Rectal smooth muscle tissue (tissue), 1 donor: Measurements from ENCODE around the gene MRM3.
"Not testable (repeated sequence)": the region's sequence is repeated elsewhere in the genome, so short reads cannot be mapped to it uniquely, and the experiment has no call there.

Experiments used
- H3K27ac ChIP-seq: one replicate; pipeline ENCODE4 v1.7.0; 2013; ENCODE audit warnings: low read depth, low read length, inconsistent platforms
- H3K27me3 ChIP-seq: one replicate; pipeline ENCODE4 v1.7.0; 2013; ENCODE audit warnings: low read length; ENCODE audit not compliant: control insufficient read depth, insufficient read depth
- H3K36me3 ChIP-seq: one replicate; pipeline ENCODE4 v1.7.0; 2013; ENCODE audit warnings: low read length; ENCODE audit not compliant: control insufficient read depth, insufficient read depth
- H3K4me1 ChIP-seq: one replicate; pipeline ENCODE4 v1.7.0; 2013; ENCODE audit warnings: low read length; ENCODE audit not compliant: control insufficient read depth, insufficient read depth
- H3K4me3 ChIP-seq: one replicate; pipeline ENCODE4 v1.7.0; 2013; ENCODE audit warnings: low read length
- H3K9ac ChIP-seq: one replicate; pipeline ENCODE4 v1.7.0; 2013; ENCODE audit warnings: low read length

MRM3 gene

DNA sequence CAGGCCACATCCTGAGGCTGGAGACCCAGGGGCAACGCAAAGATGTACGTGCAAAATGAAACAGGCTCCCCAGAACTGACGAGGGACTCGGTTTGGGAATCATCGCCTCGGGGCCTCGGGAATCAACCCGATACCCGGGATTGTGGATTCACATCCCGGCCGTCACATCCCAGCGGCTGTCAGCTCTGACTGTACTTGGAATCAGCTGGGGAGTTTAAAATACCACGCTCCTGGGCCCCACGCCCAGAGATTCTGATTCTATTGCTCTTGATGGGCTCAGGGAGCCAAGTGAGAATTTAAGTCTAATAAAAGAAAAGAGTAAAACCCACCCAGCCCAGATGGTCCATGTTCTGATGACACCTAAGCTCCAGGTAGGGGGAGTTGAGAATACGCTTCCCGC lies 42.2 kb downstream of the MRM3 start:
- Histone ChIP-seq H3K9ac (no peak overlapping the region), H3K36me3 (peaks cover 6% of the 10 kb centered on the region), H3K27me3 (no peaks in the 10 kb centered on the region), H3K4me1 (no peaks in the 10 kb centered on the region), H3K4me3 (no peak overlapping the region), H3K27ac (no peak overlapping the region)

DNA sequence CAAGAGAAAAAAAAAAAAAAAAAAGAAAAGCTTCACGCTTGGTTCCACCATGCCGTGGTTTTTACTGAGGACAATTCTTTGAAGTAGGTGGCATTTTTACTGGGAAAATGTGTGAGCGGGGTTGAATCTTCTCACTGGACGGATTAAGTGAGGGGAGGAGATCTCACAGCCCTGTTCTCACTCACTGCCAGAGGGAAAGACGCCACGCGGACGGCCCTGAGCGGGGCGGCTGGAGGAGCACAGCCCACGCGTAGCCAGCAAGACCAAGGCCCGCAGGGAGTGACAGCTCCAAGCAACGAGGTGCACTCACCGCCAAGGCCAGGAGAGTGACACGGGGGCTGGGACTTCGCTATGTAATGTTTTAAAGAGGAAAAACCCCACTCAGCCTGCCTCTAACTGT lies 43.1 kb downstream of the MRM3 start:
- H3K27me3 ChIP-seq: no peaks in the 10 kb centered on the region
- no peak overlapping the region for H3K27ac ChIP-seq
- H3K4me1 ChIP-seq: no peaks in the 10 kb centered on the region
- H3K4me3 ChIP-seq: no peak overlapping the region
- no peak overlapping the region for H3K9ac ChIP-seq
- H3K36me3 ChIP-seq: peaks cover 6% of the 10 kb centered on the region

DNA sequence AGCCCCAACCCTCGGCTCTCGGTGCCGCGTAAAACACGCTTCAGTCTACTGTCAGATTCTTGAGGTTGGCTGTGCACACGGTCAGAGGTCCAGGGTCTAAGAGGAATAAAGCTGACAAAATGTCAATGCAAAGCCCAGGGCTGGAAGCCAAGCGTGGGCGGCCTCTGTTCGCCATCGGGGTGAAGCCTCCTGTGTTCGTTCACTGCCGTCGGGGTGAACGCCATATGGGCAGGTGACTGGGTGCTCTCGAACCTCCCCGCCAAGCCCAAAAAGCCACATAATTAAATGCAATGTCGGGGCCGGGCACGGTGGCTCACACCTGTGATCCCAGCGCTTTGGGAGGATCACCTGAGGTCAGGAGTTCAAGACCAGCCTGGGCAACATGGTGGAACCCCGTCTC lies 44.6 kb downstream of the MRM3 start:
- Histone ChIP-seq H3K9ac (no peak overlapping the region), H3K4me3 (no peak overlapping the region), H3K36me3 (peaks cover 6% of the 10 kb centered on the region), H3K27ac (no peak overlapping the region), H3K27me3 (no peaks in the 10 kb centered on the region), H3K4me1 (no peaks in the 10 kb centered on the region)

DNA sequence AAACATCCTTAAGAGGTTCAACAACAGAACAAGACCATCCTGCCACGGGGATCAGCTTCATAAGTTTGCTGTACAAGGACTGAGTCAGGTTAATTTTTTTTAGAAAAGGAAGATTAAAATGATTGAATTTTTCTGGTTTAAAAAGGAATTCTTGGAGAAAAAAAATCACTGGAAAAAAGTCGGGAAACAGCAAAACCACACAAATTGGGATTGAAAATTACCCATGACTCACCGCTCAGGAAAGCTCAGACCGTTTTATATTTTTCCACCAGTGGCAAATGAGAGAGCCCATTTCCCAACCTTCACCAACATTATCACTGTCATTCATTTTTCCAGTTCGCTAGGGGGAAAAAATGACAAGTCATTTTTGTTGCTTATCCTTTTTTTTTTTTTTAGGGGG lies 46.6 kb downstream of the MRM3 start:
- peaks cover 6% of the 10 kb centered on the region for H3K36me3 ChIP-seq
- H3K9ac ChIP-seq: no peak overlapping the region
- H3K4me1 ChIP-seq: no peaks in the 10 kb centered on the region
- H3K27me3 ChIP-seq: no peaks in the 10 kb centered on the region
- no peak overlapping the region for H3K4me3 ChIP-seq
- no peak overlapping the region for H3K27ac ChIP-seq

DNA sequence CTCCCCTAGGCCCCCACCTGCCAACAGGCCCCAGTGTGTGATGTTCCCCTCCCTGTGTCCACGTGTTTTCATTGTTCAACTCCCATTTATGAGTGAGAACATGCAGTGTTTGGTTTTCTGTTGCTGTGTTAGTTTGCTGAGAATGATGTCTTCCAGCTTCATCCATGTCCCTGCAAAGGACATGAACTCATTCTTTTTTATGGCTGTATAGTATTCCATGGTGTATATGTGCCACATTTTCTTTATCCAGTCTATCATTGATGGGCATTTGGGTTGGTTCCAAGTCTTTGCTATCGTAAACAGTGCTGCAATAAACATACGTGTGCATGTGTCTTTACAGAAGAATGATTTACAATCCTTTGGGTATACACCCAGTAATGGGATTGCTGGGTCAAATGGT lies 47.5 kb downstream of the MRM3 start:
- not testable (repeated sequence) for H3K27ac ChIP-seq, H3K27me3 ChIP-seq, H3K9ac ChIP-seq, H3K36me3 ChIP-seq, H3K4me1 ChIP-seq, H3K4me3 ChIP-seq

DNA sequence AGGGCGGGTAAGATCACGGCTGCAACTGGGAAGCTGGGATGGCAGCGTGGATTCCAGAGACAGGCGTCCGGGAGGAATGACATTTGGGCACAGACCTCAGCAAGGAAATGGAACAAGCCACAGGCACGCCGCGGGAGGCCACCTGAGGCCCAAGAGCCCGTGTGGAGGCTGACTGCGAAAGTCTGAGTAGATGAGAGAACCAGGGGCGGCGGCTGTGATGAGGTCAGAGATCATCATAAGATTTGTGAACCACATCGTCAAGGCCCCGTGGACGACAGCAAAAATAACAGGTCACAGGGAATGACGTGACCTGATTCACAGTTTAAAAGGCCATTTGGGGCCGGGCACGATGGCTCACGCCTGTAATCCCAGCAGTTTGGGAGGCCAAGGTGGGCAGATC lies 48.2 kb downstream of the MRM3 start:
- H3K27me3 ChIP-seq: no peaks in the 10 kb centered on the region
- no peaks in the 10 kb centered on the region for H3K4me1 ChIP-seq
- H3K4me3 ChIP-seq: no peak overlapping the region
- H3K9ac ChIP-seq: no peak overlapping the region
- peaks cover 3% of the 10 kb centered on the region for H3K36me3 ChIP-seq
- H3K27ac ChIP-seq: no peak overlapping the region

DNA sequence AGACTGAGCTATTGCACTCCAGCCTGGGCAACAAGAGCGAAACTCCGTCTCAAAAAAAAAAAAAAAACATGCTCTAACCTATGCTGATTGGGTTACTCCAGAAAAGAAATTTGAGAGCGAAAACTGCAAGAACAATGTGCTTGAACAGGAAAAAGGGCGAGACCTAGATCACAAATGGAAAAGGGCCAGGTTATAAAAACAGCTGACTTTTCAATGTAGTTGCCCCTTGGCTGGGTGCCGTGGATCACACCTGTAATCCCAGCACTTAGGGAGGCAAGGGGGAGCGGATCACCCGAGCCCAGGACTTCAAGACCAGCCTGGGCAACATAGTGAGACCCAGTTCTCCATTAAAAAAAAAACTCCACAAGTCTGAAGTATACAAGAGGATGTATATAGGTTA lies 48.8 kb downstream of the MRM3 start:
- H3K36me3 ChIP-seq: no peaks in the 10 kb centered on the region
- H3K27me3 ChIP-seq: no peaks in the 10 kb centered on the region
- no peak overlapping the region for H3K9ac ChIP-seq
- H3K27ac ChIP-seq: no peak overlapping the region
- no peaks in the 10 kb centered on the region for H3K4me1 ChIP-seq
- H3K4me3 ChIP-seq: no peak overlapping the region

DNA sequence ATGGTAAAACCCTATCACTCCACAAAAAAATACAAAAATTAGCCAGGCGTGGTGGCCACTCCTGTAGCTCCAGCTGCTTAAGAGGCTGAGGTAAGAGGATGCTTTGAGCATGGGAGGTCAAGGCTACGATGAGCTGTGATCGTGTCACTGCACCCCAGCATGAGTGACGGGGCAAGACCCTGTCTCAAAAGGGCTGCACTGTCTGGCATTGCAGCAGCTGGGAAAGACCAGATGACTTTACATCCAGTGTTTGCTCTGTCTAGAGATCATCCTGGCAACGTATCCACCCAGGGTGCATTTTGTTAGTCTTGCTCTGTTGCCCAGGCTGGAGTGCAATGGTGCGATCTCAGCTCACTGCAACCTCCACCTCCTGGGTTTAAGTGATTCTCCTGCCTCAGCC lies 52.0 kb downstream of the MRM3 start:
- no peak overlapping the region for H3K27ac ChIP-seq
- no peak overlapping the region for H3K9ac ChIP-seq
- no peaks in the 10 kb centered on the region for H3K36me3 ChIP-seq
- H3K4me3 ChIP-seq: no peak overlapping the region
- H3K27me3 ChIP-seq: no peaks in the 10 kb centered on the region
- no peaks in the 10 kb centered on the region for H3K4me1 ChIP-seq

DNA sequence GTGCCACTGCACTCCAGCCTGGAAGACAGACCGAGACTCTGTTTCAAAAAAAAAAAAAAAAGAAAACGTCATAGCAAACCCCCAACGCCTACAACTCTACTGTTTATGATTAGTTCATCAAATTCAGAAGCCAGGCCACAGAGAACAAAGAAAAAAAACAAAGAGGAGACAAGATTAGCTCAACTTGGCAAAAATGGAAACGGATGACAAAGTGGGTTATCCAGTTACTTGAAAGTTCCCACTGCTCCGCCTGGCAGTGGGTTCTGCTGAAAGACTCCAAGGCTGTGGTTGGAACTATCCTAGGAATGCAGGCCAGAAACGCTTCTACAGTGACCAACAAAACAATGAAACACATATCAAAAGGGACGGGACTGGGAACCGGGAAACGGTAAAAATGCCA lies 53.1 kb downstream of the MRM3 start:
- Histone ChIP-seq H3K27ac (peak overlapping the region; percentile 64), H3K27me3 (no peaks in the 10 kb centered on the region), H3K4me1 (no peaks in the 10 kb centered on the region)

DNA sequence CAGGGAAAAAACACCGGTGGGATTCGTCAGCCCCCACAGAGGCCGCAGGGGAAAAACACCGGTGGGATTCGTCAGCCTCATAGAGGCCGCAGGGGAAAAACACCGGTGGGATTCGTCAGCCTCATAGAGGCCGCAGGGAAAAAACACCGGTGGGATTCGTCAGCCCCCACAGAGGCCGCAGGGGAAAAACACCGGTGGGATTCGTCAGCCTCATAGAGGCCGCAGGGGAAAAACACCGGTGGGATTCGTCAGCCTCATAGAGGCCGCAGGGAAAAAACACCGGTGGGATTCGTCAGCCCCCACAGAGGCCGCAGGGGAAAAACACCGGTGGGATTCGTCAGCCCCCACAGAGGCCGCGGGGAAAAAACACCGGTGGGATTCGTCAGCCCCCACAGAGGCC lies 53.6 kb downstream of the MRM3 start:
- H3K27ac ChIP-seq: peak overlapping the region; percentile 64

More for the DNA sequence above, 53.1 kb downstream of the MRM3 start:
- Histone ChIP-seq H3K4me3 (no peak overlapping the region), H3K36me3 (no peaks in the 10 kb centered on the region), H3K9ac (no peak overlapping the region)

DNA sequence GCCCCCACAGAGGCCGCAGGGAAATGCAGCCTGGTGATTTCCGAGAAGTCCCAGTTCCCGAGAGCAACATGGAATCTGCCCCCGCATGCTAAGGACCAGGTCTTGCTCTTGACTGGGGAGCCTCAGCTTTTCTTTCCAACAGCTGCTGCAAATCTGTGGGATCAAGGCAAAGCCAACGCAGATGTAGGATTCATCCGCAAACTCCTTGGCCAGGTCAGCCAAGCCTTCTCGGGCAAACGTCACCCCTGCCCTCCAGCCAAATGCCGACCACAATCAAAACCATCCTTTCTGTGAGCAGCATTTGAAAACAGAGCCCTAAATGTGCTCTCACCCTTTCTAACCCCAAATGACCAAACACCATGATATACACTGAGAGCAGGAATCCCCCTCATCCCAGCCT lies 54.0 kb downstream of the MRM3 start:
- Histone ChIP-seq H3K36me3 (no peaks in the 10 kb centered on the region), H3K27me3 (no peaks in the 10 kb centered on the region), H3K4me1 (no peaks in the 10 kb centered on the region), H3K4me3 (no peak overlapping the region), H3K9ac (no peak overlapping the region), H3K27ac (peak overlapping the region; percentile 38)

More for the DNA sequence above, 53.6 kb downstream of the MRM3 start:
- not testable (repeated sequence) for H3K4me1 ChIP-seq, H3K4me3 ChIP-seq, H3K27me3 ChIP-seq, H3K36me3 ChIP-seq, H3K9ac ChIP-seq

DNA sequence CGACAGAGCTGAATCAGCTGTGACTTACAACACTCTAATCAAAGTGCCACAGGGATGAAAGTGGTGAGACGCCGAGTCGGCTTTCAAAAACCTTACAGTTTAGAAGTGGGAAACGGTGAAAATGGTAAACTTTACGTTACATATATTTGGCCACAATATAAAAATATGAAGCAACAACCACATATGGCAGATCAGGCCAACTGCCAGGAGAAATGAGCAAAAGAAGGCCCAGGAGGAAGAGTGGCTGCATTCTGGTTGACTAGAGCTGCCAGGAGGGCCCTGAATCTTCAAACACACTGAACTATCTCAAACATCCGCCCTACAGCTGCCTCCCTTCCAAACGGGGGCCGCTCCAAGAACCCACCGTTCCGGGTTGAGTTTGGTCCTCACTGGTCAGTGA lies 56.3 kb downstream of the MRM3 start:
- Histone ChIP-seq H3K27me3 (no peaks in the 10 kb centered on the region), H3K27ac (no peak overlapping the region), H3K4me3 (no peak overlapping the region), H3K36me3 (no peaks in the 10 kb centered on the region), H3K9ac (no peak overlapping the region), H3K4me1 (peaks cover 2% of the 10 kb centered on the region)

DNA sequence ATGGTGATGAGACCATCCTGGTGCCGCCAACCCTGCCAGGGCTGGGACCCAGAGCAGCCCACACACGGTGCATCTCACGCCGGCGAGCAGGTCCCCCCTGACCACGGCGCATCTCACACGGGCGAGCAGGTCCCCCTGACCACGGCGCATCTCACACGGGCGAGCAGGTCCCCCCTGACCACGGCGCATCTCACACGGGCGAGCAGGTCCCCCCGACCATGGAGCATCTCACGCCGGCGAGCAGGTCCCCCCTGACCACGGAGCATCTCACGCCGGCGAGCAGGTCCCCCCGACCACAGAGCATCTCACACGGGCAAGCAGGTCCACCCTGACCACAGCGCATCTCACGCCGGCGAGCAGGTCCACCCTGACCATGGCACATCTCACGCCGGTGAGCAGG lies 59.2 kb downstream of the MRM3 start:
- Histone ChIP-seq H3K27me3 (no peaks in the 10 kb centered on the region), H3K4me1 (peaks cover 3% of the 10 kb centered on the region), H3K9ac (no peak overlapping the region), H3K36me3 (no peaks in the 10 kb centered on the region), H3K27ac (no peak overlapping the region), H3K4me3 (no peak overlapping the region)
